OCI-LY1 (cell line): ENCODE data around the gene MAST3.

Experiments
- H2AFZ ChIP-seq: fragments of 200-600 bp; sonication (generic), shearing (Covaris generic); 2 replicates; pipeline ENCODE4 v1.6.0; 2014; ENCODE audit warnings: antibody characterized with exemption, mild to moderate bottlenecking, low read length
- H3F3A ChIP-seq: fragments of 200-600 bp; sonication (generic), shearing (Covaris generic); 2 replicates; pipeline ENCODE4 v1.6.0; 2014; ENCODE audit warnings: mild to moderate bottlenecking, antibody characterized with exemption, low read length, moderate library complexity; ENCODE audit not compliant: insufficient read depth
- H3K27ac ChIP-seq: fragments of 200-600 bp; sonication (generic); 2 replicates; pipeline ENCODE4 v1.5.1; 2014; ENCODE audit warnings: low read length, mixed run types, mild to moderate bottlenecking, low read depth; ENCODE audit not compliant: poor library complexity, severe bottlenecking
- H3K27me3 ChIP-seq: fragments of 200-600 bp; sonication (generic); 2 replicates; pipeline ENCODE4 v1.6.0; 2014; ENCODE audit warnings: antibody characterized with exemption, mild to moderate bottlenecking, low read length, moderate library complexity; ENCODE audit not compliant: insufficient read depth
- H3K36me3 ChIP-seq: fragments of 200-600 bp; sonication (generic); 2 replicates; pipeline ENCODE4 v1.6.1; 2014; ENCODE audit warnings: mild to moderate bottlenecking, antibody characterized with exemption, low read length, moderate library complexity, mixed read lengths; ENCODE audit not compliant: insufficient read depth
- H3K4me1 ChIP-seq: fragments of 200-600 bp; sonication (generic); 2 replicates; pipeline ENCODE4 v1.5.1; 2014; ENCODE audit warnings: mild to moderate bottlenecking, low read length, moderate library complexity; ENCODE audit not compliant: insufficient read depth, severe bottlenecking
- H3K4me2 ChIP-seq: fragments of 200-600 bp; sonication (generic), shearing (Covaris generic); 2 replicates; pipeline ENCODE4 v1.6.1; 2014; ENCODE audit warnings: low read length
- H3K4me3 ChIP-seq: fragments of 200-600 bp; sonication (generic); 2 replicates; pipeline ENCODE4 v1.5.1; 2014; ENCODE audit warnings: low read length, low read depth, mild to moderate bottlenecking, mixed read lengths; ENCODE audit not compliant: poor library complexity, severe bottlenecking
- H3K79me2 ChIP-seq: fragments of 200-600 bp; shearing (Covaris generic); 2 replicates; pipeline ENCODE4 v1.6.1; 2016; ENCODE audit warnings: mixed run types, low read length, mixed read lengths; ENCODE audit not compliant: insufficient read depth
- H3K9ac ChIP-seq: fragments of 200-600 bp; sonication (generic), shearing (Covaris generic); 2 replicates; pipeline ENCODE4 v1.6.1; 2014; ENCODE audit warnings: mild to moderate bottlenecking, low read length, mixed read lengths
- H3K9me2 ChIP-seq: fragments of 200-600 bp; sonication (generic), shearing (Covaris generic); 2 replicates; pipeline ENCODE4 v1.6.1; 2014; ENCODE audit warnings: low read depth, mild to moderate bottlenecking, low read length, mixed read lengths
- H3K9me3 ChIP-seq: fragments of 200-600 bp; shearing (Covaris generic); 2 replicates; pipeline ENCODE4 v1.6.1; 2014; ENCODE audit warnings: low read length, mixed read lengths
- H4K20me1 ChIP-seq: fragments of 200-600 bp; sonication (generic), shearing (Covaris generic); 2 replicates; pipeline ENCODE4 v1.6.0; 2016; ENCODE audit warnings: mild to moderate bottlenecking, low read length; ENCODE audit not compliant: insufficient read depth
- CTCF ChIP-seq: fragments of 200-600 bp; sonication (generic), shearing (Covaris generic); IDR thresholded peaks from 2 replicates; pipeline ENCODE4 v1.5.1; 2017; ENCODE audit warnings: mild to moderate bottlenecking, antibody characterized with exemption, low read length, moderate library complexity, mixed read lengths
- EZH2 ChIP-seq: fragments of 200-600 bp; sonication (generic), shearing (Covaris generic); IDR thresholded peaks from 2 replicates; pipeline ENCODE4 v1.8.0; 2017; ENCODE audit warnings: borderline replicate concordance, mixed run types, mild to moderate bottlenecking, antibody characterized with exemption, low read length, moderate library complexity, mixed read lengths

Gene MAST3

GRCh38 chr19:18121166-18121565 lies 23.6 kb downstream of the MAST3 start:
- Histone ChIP-seq H3K4me1 (peaks cover 27% of the 10 kb centered on the region), H3K4me3 (no peak overlapping the region), H3K79me2 (no peaks in the 10 kb centered on the region), H3K27me3 (no peaks in the 10 kb centered on the region), H3K27ac (no peak overlapping the region), H3K9me3 (no peaks in the 10 kb centered on the region), H2AFZ (no peak overlapping the region), H3K9me2 (no peaks in the 10 kb centered on the region), H3K4me2 (no peak overlapping the region), H4K20me1 (no peaks in the 10 kb centered on the region), H3K9ac (no peak overlapping the region), H3K36me3 (peaks cover 36% of the 10 kb centered on the region), H3F3A (no peaks in the 10 kb centered on the region)
- TF ChIP-seq EZH2 (no peak), CTCF (no peak)

- Histone ChIP-seq H3K9me3 (no peaks in the 10 kb centered on the region), H3K4me2 (no peak overlapping the region), H3K36me3 (peaks cover 40% of the 10 kb centered on the region), H3K9me2 (no peaks in the 10 kb centered on the region), H2AFZ (no peak overlapping the region), H3K79me2 (no peaks in the 10 kb centered on the region), H3K9ac (no peak overlapping the region), H4K20me1 (no peaks in the 10 kb centered on the region), H3K4me3 (no peak overlapping the region), H3K27me3 (no peaks in the 10 kb centered on the region), H3K4me1 (peaks cover 22% of the 10 kb centered on the region), H3K27ac (no peak overlapping the region), H3F3A (no peaks in the 10 kb centered on the region)
- TF ChIP-seq CTCF, result no peak
- no peak for TF ChIP-seq EZH2
These were observed 24.8 kb downstream of the MAST3 start for GRCh38 chr19:18122424-18122823.

GRCh38 chr19:18122860-18123795 lies 25.6 kb downstream of the MAST3 start:
- Histone ChIP-seq H3K9me3 (no peaks in the 10 kb centered on the region), H3K27me3 (no peaks in the 10 kb centered on the region), H4K20me1 (no peaks in the 10 kb centered on the region), H3F3A (no peaks in the 10 kb centered on the region), H3K4me1 (peaks cover 19% of the 10 kb centered on the region), H3K9me2 (no peaks in the 10 kb centered on the region), H3K27ac (no peak overlapping the region), H3K9ac (no peak overlapping the region), H3K36me3 (peaks cover 44% of the 10 kb centered on the region), H2AFZ (no peak overlapping the region), H3K4me3 (no peak overlapping the region), H3K4me2 (no peak overlapping the region), H3K79me2 (no peaks in the 10 kb centered on the region)
- TF ChIP-seq EZH2, result no peak
- no peak for TF ChIP-seq CTCF
